IPS DF 19.7 (cell line): ENCODE results near the gene MROH2A.

Experiments
- DNase-seq: peaks from one replicate; pipeline ENCODE4 v3.0.0-alpha.2; 2013; ENCODE audit warnings: low read depth, low spot score

The MROH2A gene

DNA sequence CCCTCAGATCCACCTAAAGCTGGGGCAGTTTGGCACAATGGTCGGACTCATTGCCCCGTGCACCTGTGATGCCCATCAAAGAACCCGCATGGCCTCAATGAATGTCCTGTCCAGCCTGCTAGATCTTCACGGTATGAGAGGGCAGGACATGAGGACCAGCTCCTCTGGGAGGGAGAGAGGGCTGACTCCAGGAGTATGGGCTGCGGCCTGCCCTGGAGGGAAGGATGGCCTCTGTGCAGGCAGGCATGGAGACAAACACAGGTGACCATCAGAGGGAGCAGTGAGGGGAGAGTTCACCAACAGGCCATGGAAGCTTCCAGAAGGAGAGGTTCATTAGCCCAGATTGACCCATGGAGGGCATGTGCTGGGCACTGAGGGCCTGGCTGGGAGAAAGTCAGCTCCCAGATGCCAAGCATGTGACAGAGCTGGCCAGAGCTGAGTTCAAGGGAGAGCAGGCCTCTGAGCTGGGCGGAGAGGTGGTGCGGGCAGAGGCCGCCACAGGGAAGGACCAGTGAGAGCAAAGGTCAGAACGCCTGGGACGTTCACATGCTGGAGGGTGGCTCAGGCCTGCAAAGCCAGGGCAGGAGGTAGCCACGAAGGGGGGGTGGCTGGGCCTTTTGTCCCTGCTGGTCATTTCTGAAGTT, 40.0 kb downstream of the MROH2A start:
- no peak for DNase-seq

DNA sequence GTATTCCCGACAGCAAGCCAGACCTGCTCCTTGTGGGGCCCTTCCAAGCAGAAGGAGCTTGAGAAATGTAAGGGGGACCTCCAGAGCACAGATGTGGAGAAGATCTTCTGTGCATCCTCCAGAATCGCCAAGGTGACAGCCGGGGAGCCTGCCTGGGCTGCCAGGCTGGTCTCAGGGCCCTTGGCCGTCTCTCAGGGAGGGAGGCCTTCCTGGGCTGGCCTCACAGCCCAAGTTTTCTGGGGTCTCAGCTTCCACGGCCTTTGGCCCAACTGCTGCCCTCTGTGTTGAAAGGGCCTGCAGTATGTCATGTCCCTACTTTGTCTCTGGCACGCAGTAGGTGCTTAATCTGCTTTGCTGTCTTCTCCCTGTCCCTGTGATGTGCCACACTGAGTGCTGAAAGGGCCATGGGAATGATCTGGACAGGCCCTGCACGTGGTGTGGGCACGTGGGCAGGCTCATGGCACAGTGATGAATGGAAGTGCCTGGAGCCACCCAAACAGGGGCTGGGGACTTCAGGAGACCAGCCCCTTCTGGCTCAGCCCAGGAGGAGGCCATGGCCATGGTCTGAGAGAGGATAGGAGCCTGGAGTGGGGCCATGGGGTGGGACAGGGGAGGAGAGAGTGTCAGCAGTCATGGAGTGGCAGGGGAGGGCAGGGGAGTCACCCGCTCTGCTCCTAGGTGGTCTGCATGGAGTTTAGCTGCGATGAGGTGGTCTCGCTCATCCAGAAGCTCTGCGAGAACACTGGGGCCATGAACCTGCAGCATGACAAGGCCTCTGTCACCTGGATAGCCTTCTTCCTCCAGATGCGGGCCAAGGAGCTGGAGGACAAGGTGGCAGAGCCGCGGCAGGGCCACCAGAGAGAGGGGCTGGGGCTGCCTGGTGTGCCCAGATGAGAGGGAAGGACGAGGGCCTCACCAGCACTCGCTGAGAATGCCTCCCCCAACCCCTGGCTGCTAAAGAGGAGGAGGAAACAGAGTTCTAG, 40.8 kb downstream of the MROH2A start:
- DNase-seq, result no peak

DNA sequence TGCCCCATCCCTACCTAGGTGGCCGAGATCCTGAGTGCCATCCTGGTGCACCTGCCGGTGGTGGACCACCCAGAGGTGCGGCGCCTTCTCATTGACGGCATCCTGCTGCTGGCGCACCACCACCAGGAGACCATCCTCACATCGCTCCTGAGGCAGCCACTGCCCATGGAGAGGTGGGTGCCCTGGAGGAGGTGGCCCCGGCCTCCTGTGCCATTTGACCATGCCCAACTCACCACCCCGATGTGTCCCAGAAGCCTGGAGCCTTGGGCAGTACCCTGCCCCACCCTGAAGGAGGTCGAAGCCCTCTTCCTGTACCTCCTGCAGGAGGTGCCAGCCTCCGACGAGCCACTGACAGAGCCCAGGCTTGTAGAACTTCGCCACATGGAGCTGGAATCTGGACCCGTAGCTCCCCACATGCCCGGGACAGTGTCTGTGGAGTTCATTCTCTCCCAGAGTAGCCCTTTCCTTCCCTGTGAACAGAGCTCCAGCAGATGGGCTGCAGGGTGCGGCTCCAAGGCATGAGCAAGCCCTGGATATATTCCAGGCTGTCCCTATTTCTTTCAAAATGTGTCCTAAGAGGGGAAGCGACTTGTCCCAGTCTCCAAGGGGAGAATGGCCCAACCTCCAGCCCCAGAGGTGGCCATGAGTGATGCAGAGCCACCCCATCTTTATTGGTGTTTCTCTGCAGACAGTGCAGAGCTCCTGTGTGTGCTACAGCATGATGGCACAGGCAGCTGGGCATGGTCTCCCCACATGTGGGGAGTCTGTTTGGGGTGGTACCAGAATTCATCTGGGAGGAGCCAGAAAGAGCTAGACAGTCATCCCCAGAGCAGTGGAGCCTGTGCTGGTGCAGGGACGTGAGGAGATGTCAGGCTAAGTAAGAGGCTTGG, 42.0 kb downstream of the MROH2A start:
- DNase-seq, result no peak

GRCh38 chr2:233820774-233821105, 42.6 kb downstream of the MROH2A start:
- no peak for DNase-seq

GRCh38 chr2:233821196-233821595, 43.1 kb downstream of the MROH2A start:
- DNase-seq, result no peak

DNA sequence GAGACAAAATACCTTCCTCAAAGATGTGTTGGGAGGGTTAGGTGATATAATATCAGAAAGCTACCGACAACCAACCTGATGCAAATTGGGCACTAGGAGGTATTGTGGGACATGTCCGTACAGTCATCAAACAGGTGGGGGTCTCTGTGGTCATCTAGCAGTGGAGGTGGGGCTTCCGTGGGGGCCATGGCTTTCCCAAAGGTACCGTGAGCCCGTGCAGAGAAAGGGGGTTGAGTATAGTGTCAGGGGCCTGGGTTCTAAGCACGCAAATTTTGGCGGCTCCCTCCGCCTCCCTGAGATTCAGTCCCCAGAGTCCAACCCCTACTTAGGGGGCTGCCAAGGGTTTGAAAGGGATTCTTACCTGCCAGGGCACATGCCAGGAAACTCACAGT, 43.6 kb downstream of the MROH2A start:
- no peak for DNase-seq

DNA sequence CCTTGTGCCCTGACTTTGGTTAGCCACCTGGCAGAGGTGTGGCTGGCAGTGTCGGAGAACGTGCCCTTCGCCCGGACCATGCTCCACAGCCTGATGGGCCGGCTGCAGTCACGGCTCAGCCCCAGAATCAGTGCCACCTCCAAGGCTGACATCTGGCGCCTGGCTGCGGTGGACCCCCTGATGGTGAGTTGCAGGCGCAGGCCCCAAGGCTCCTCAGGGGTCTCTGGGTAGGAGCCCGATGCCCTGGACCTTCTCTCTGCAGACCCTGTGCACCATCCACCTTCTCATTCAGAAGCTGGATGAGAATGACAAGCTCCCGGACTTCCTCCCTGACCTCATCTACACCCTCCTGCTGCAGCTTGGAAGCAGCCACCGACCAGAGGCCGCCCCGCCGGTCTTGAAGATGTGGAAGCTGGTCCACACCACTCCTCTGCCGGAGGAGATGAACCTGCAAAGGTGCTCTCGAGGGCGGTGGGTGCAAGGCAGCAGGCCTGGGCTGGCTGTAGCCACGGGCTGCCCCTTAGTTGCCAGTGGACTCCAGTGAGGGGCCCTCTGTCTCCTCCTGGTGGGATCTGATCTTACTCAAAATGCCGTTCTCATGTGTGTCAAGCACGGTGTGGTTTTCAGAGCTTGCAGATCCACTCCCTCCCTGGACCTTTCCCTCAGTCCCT, 44.1 kb downstream of the MROH2A start:
- DNase-seq, result no peak

- DNase-seq, result no peak
These were observed 44.9 kb downstream of the MROH2A start for GRCh38 chr2:233822781-233823730.

GRCh38 chr2:233823731-233824121, 45.6 kb downstream of the MROH2A start:
- DNase-seq, result no peak

DNA sequence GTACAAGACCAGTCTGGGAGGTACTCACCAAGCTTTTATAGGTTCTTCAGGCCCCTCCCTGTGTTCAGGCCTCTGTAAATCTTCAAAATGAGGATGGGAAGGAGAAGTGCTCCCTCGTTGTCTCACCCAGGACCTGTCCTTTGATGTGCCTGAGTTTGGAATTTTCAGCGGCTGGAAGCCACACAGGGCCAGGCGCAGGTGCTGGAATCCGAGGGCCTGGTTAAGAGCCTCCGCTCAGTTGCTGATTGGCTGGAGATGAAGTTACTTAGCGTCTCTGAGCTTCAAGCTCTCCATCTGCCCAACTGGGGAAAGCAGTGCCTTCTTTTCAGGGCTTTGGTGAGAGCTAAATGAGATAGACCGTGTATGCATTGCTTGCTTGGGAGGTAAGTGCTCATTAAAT, 46.2 kb downstream of the MROH2A start:
- no peak for DNase-seq

DNA sequence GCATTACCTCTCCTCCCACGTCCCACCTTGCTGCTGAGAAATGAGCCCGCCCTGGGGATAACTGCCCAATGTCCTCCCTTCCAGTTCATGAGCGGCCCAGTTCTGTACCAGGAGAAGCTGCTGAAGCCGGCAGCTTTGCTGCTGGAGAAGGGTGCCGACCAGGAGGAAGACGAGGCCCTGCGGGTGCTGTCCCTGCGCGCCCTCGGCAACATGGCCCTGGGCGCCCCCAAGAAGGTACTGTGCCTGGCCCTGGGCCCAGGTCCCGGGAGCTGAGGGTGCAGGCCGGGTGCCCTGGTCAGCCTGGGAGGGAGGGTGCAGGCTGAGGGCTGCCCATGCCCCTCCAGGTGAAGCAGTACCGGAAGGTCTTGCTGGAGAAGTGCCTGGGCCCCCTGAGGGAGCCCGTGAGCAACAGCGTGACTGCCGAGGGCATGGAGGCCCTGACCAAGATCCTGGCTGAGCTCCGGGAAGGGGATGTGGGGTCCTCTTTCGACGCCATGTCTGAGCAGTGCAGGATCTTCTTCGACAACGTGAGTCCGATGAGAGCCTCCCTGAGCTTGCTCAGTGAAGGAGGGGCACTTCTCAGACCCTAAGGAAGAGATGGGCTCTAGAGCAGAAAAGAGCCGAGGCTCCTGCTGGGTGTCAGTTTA, 50.5 kb downstream of the MROH2A start:
- DNase-seq, result no peak

DNA sequence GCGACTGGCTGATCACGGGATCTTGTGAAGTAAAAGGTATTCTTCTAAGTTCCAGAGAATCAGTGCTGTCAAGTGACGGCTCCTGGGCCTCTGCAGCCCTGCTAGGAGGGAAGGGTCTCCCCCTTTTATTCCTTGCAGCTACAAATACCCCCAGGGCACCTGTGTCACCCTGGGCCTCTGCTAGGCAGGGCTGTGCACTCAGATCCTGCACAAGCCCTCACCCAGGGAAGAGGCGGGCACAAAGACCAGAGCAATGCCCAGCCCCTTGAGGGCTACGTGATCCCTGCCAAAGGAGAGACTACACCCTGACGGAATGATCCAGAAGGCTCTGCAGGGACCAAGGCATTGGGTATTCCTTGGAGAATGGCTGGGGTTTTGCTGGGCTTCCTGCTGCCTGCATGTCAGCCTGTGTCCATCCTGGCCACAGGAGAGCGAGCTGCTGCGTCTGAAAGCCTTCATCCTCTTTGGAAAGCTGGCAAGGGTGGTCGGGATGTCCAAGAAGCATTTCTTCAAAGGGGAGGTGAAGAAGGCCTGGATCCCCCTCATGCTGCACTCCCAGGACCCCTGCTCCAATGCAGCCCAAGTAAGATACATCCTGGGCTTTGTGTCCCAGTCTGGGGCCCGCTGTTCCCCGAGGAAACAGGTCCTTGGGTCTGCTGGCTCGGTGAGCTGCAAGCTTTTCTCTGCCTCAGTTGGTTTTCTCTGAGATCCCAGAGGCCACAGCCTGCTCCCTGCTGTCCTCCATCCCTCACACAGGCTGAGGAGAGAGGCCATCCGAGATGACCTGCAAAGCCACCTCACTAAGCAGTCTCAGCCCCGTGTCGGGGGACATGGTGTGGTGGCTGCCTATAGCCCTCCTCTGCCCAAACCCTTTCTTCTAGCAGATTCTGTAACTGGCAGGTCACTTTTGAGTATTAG, 51.3 kb downstream of the MROH2A start:
- DNase-seq, result no peak

DNA sequence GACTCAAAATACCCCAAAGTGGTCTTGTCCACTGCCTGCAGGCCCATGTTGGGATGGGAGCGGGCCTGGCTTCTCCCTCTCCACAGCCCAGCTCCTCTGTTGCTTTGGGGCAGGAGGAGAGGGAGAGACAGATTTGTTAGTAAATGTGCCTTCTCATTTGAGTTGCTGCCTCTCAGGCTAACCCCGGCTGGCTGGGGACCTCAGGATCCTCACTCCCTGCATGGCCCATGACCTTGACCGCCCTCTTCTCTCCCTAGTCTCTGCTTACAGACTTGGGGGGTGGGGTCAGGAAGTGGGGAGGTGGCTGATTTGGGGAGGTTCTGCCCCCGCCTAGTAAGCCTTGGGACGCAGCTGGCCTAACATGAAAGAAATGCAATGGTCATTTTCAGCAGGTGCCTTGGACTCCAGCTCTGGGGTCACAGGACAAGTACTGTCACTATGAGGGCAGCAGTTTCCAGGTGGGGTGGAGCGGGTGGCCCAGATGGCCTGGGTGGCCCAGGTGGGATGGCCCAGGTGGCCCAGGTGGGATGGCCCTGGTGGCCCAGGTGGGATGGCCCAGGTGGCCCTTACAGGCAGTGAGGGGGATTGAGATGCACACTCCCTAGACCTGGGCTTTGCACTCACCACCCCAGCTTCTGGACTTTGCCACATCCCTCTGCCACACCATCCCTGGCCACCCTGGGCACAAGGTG, 52.1 kb downstream of the MROH2A start:
- no peak for DNase-seq

DNA sequence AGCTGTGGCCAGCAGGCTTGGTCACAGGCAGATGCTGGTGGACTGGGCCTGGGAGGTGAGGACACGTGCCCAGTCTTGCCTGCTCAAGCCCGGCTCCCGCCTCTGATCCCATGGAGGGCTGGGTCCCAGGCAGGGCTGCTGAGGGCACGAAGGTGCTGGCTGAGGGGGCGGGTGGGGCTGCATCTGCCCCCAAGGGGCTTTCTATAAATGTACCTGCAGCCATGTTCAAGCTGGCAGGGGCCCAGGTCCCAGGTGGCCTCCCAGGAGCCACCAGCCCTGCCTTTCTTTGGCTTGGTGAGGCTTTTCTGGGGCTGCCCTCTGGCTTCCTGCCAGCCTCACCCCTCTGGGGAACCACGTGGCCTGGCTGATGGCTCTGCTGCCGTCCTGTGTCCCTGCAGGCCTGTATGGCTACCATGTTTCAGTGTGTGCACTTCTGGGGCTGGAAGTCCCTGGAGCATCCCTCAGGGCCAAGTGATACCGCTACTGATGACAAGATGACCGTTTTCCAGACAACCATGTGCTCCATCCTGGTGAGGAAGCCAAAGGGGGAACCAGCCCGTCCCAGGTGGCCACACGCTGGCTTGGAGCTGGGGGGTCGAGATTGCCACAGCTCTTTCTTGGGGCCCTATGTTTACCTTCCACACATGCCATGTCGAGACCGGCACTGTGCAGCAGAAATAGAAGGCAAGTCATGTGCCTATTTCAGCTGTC, 53.0 kb downstream of the MROH2A start:
- DNase-seq, result no peak

- no peak for DNase-seq
These were observed 53.7 kb downstream of the MROH2A start for GRCh38 chr2:233831861-233832260.

DNA sequence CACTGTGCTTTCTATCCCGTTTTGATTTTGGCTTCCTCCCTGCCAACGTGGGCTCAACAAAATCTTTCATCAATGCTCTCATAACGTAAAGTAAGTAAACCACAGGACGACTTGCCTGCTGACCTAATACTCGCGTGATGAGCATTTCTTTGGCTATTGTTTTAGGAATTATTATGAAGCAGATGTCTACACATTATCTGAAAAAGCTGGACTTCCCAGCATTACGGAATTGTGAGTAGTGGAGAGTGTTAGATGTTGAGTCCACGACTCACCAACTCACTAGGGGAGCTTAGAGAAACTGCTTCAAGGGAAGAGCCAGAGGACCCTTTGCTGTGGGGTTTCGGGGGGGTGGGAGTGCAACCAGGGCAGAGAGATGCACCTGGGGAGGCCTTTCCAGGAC, 54.3 kb downstream of the MROH2A start:
- no peak for DNase-seq

- peak; percentile 57 for DNase-seq
These were observed 54.8 kb downstream of the MROH2A start for GRCh38 chr2:233832869-233833311.

- no peak for DNase-seq
These were observed 55.2 kb downstream of the MROH2A start for GRCh38 chr2:233833345-233833744.
